Embryonic facial prominence (tissue), 1 donor: ENCODE data around the gene ZER1.
"Not testable (repeated sequence)": the region's sequence is repeated elsewhere in the genome, so short reads cannot be mapped to it uniquely, and the experiment has no call there.

ENCODE experiments used
- DNase-seq: peaks from one replicate; pipeline ENCODE4 v3.0.0-alpha.2; 2016; ENCODE audit errors: extremely low spot score

The ZER1 gene

DNA sequence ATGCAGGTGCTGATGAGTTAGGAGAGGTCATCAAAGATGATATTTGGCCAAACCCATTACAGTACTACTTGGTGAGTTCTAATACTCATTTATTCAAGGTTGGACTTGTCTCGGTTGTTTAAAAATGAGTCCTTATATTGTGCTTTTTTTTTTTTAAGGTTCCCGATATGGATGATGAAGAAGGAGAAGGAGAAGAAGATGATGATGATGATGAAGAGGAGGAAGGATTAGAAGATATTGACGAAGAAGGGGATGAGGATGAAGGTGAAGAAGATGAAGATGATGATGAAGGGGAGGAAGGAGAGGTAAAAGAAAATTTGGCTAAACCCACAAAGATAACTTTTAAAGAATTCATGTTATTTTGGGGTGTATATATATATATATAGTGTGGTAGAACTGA lies 78.0 kb downstream of the ZER1 start:
- not testable (repeated sequence) for DNase-seq

DNA sequence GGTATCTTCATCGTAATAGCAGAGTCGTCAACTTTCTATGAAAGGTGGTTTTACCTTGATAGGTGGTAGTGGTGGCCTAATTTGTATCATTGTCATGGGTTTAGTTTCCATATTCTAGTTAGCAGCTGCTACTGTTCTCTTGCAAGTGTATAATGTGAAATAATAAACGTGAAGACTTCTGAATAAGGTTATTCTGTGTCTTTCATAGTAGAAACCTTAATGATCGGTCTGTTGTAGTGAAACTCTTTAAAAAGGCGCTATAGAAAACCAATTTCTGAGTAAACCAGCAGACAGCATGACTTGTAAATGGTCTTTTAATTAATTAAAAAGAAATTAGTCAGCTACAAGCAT lies 81.1 kb downstream of the ZER1 start:
- DNase-seq = no peak

DNA sequence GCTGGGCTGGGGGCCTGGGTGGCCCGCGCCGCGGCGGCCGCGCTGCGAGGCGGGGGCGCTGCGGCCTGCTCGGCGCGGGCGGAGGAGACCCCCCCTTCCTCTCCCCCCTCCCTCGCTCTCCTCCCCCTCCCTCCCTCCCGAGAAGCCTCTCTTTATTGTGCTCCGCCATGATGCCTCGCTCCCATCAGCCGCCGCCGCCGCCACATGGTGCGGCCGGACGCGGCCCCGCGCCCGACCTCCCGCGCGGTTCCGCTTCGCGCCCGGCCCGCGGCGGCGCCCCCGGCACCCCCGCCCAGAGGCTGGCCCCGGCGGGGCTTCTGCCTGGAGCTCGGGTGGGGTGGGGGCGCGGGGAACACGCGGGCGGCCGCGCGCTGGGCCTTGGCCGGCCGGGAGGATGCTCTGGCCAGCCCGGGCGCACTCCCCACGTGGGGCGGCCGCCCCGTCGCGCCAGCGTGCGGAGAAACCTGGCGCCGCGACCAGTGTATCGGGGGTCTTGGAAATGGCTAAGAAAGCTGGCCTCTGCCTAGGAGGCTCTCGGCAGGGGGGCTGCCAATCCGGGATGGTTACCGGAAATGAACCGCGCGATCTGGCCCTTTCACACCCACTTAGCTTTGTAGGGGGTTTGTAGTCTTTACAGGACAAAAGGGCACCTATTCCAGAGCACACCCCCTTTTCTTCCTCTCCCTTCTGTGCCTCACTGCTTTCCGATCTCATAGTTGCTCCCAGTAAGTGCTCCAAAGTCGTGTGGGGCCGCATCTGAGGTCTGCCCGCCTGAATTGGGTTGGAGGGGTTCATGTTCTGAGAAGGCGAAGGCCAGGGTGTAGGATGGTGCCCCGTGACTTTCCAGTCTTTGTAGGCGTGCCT lies 81.7 kb downstream of the ZER1 start:
- peak; percentile 49 for DNase-seq

DNA sequence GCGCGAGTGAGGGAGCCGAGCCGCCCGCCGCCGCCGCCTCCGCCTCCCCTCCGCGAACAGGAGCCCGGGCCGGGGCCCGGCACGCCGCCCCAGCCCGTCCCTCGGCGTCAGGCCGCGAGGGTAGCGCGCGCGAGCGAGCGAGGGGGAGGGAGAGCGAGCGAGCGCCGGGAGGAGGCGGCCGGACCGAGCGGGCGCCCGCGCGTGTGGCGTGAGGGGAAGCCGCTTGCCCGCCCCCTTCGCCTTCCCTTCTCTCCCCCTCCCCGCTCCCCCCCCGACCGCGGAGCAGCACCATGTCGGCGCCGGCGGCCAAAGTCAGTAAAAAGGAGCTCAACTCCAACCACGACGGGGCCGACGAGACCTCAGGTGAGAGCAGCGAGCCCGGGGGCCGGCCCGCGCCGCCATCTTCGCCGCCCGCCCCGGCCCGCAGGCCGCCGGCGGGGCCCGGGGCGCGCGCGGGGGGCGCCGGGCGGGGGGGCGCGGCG lies 82.4 kb downstream of the ZER1 start:
- DNase-seq = peak; percentile 44

DNA sequence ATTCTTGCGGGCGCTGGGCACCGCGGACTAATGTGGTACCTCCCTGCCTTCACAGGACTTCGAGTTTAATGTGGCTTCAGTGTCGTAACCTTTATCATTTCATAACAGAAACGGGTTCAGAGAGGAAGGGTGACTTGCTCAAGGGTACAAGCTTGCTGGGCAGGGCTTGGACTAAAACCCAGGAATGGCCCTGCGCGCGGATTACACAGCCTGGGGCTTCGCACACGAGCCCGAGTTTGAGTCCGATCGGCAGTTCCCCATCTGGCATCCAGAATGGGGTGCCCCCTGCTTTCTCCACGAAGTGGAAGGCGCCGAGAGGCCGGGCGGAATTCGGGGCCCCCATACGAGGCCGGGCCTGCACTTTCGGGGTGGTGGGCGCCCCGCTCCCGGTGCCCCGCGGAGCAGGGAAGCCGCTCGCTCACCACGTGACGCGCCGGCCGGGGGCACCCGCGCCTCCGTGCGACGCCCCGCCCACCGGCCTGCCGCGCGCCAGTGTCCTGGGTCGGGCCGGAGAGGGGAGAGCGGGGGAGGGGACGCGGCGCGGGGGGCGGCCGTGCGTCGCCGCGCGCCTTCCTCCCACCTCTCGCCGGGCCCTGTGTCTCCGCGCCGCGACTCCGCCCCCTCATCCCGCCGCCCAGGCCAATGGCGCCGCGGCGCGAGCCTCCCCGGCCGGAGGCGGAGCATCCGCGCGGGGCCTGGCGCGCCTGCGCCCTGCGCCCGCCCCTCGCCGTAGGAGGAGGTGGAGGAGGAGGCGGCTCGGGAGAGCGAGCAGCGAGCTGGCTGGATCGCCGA lies 83.0 kb downstream of the ZER1 start, which contains the start of gene SET:
TSS of gene SET (plus strand) at position 722 of the 792 bp plus-strand sequence. CDS start 361 bp downstream, outside the sequence.
- peak; percentile 87 for DNase-seq

DNA sequence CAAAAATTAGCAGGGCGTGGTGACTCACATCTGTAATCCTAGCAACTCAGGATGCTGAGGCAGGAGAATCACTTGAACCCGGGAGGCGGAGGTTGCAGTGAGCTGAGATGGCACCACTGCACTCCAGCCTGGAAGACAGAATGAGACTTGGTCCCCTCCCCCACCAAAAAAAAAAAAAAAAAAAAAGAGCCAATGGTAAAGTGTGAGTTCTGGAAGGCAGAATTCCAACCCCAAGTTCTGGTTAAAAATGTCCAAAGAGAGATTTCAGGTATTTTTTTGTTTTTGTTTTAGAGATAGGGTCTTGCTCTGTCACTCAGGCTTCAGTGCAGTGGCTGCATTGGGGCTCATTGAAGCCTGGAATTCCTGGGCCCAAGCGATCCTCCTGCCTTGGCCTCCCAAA lies 84.3 kb downstream of the ZER1 start:
- no peak for DNase-seq

DNA sequence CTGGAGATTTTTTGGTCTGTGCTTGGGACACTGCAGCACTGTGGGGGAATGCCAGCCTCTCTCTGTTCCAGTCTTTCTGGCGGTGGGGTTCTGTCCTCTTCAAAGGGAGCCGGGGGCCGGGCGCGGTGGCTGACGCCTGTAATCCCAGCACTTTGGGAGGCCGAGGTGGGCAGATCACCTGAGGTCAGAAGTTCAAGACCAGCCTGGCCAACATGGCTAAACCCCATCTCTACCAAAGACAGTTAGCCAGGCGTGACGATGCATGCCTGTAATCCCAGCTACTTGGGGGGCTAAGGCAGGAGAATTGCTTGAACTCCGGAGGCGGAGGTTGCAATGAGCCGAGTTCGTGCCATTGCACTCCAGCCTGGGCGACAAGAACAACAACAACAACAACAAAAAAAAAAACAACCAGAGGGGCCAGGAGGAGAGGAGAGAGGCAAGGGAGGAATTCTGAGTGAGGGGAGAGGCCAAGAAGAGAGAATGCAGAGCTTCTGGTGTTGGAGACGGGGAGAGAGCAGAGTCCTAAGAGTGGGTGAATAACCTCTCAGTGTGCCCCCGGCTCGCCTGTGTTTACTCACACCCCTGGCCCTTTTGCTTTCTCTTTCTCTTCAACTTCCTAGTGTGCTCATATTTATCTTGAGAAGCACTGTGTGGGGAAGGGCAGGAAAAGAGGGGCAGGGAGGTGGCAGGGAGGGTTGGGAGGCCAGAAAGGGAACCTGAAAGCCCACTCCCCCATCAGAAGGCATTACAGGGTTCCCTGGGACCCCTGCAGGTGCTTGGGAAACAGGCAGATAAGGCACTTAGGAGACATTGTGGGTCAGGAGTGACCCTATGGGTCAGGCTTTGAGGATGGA lies 85.9 kb downstream of the ZER1 start:
- no peak for DNase-seq

DNA sequence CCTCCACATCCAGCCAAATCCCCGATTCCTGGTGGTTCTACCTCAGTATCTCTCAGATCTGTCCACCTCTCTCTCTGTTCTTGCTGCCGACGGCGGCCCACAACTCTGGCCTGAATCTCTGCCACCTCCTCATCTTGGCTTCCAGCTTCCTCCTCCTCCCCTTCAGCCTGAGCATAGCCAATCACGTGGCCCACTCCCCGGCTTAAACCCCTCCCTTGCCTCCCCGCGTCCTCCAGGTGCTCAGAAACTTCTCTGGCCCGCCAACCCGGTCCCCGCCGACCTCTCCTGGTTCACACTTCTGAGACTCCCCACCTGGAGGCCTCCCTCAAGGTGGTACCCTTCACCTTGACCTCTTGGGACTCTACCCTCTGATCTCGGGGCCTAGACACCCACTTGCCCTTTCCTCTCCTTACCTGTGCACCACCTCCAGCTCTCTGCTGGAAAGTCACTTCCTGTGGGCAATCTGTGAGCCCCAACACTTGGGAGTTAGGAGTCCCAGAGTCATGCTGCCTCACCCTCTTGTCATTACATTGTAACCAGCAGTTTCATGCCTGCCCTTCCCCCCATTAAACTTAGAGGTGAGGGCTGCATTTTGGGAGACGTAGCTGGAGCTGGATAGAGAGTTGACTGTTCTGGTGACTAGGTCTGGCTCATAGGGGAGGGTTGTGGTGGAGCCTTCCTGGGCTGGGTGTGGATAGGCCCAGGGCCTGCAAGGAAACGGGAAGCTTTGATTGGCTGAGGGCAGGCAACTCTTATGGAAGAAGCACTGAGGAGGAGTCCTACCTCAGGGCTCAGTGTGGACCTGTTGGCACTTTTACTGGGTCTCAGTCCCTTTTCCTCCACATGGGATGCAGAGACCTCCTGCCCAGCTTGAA lies 87.2 kb downstream of the ZER1 start:
- peak; percentile 46 for DNase-seq

DNA sequence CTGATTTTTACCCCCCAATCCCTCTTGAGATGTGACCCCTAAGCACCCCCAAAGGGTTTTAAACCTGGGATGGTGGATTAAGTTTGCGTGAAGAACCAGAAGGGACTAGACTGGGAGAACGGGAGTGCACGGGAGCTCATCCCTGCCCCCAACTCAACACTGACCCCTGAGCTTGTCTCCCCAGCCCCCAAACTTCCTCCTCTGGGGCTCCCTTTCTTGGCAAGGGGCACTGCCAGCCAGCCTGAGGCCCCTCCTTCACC lies 87.7 kb downstream of the ZER1 start:
- no peak for DNase-seq

DNA sequence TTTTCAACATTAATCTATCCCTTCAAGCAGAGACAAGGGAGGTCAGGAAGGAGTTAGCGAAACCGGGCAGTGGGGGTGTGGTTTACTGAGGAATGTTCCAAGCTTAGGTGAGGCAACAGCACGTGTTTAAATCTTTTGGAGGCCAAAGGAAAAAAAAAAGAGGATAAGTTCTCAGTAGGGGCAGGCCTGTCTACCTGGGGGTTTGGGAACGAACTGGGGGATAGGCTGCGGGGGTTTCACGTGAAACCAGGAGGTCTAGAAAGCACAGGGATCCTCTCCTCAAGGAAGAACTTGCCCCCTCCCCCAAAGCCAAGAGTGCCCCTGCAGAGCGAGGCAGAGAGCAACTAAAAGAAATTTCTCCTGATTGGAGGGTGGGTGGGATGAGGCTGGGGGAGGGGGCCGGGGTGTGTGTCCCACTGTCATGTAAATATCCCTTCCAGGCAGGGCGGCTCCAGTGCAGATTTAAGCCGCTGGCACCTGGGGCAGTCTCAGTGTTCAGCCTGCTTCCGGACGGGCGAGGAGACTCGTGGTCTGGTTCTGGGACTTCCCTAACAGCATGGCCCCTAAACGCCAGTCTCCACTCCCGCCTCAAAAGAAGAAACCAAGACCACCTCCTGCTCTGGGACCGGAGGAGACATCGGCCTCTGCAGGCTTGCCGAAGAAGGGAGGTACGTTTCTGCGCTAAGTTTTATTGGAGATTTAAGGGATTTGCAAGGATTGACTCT lies 88.2 kb downstream of the ZER1 start:
- no peak for DNase-seq
